AG08396 (cell line): ENCODE data around the gene HEG1.

Source experiments
- DNase-seq: peaks from one replicate; pipeline ENCODE4 v3.0.0; 2012; ENCODE audit warnings: low spot score, mixed read lengths

Gene HEG1

GRCh38 chr3:125045194-125045593 lies 10.6 kb downstream of the HEG1 start:
- DNase-seq: no peak

- DNase-seq: no peak
Observed at GRCh38 chr3:125043599-125044151, 12.1 kb downstream of the HEG1 start.

GRCh38 chr3:125042725-125043406 lies 12.9 kb downstream of the HEG1 start:
- peak; percentile 40 for DNase-seq

GRCh38 chr3:125039131-125040100 lies 16.4 kb downstream of the HEG1 start:
- no peak for DNase-seq

- no peak for DNase-seq
Observed at GRCh38 chr3:125037498-125038150, 18.2 kb downstream of the HEG1 start.

GRCh38 chr3:125035217-125035616 lies 20.6 kb downstream of the HEG1 start:
- no peak for DNase-seq

- DNase-seq: no peak
Observed at GRCh38 chr3:125033616-125034015, 22.2 kb downstream of the HEG1 start.

DNA sequence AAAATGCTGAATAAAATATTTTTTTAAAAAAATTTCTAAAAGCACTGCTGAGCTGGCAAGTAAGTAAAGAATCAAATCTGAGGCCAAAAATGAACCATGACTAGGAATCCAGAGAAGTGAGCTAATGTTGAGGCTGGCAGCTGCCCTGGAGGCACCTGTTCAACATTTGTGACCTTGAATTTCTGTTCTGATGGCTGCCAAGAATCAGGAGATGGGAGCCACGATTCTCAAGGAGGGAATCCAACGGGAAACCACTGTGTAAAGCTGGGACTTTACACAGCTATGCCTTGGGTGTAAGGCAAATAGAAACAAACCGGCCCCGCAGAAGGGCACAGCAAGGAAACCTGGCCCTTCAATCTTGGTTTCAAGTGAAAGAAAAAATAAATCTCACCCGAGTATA lies 22.7 kb downstream of the HEG1 start:
- no peak for DNase-seq

GRCh38 chr3:125032683-125033082 lies 23.1 kb downstream of the HEG1 start:
- DNase-seq: no peak

DNA sequence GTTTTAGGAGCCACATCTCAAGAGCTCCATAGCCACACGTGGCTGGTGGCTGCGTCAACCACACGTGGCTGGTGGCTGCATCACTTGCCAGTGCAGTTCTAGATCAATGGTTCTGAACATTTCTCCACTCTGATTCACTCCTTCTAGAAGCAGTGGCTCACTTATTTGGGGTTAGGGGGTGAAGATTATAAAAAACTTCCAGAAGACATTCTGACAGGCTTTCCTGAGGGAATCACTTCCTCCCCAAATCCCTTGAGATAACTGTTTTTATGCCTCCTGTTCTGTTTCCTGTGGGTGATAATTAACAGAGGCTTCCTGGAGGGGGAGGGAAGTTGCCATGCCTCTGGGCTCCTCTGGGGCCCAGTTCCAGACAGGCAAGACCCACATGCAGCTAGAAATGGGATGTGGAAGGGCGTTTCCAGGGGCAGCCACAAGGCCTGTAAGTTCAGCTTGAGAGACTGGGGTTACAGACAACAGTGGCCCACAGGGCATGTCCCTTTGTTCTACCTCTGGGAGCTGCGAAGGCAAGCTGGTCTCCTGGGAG lies 23.6 kb downstream of the HEG1 start:
- DNase-seq: no peak

- no peak for DNase-seq
Observed at GRCh38 chr3:125031544-125031943, 24.3 kb downstream of the HEG1 start.

DNA sequence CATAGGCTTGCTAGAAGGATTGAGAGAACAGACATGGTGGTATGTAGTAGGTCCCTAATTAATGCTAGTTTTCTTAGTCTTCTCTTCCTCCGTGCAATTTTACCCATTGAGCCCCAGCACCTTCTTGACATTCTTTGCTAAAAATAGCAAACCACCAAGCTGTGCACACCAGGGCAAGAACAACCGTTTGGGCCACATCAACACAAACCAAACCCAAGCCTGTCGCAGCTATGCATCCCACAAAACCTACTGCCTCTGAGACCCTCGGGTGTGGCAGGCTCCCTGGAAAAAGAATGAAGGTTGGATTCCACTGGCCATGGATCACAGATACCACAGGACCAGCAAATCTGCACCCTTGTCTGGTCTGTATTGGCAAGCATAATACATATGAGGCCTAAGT lies 27.1 kb downstream of the HEG1 start:
- DNase-seq: no peak

- no peak for DNase-seq
Observed at GRCh38 chr3:125025642-125026041, 30.2 kb downstream of the HEG1 start.

GRCh38 chr3:125024817-125025216 lies 31.0 kb downstream of the HEG1 start:
- DNase-seq: no peak

DNA sequence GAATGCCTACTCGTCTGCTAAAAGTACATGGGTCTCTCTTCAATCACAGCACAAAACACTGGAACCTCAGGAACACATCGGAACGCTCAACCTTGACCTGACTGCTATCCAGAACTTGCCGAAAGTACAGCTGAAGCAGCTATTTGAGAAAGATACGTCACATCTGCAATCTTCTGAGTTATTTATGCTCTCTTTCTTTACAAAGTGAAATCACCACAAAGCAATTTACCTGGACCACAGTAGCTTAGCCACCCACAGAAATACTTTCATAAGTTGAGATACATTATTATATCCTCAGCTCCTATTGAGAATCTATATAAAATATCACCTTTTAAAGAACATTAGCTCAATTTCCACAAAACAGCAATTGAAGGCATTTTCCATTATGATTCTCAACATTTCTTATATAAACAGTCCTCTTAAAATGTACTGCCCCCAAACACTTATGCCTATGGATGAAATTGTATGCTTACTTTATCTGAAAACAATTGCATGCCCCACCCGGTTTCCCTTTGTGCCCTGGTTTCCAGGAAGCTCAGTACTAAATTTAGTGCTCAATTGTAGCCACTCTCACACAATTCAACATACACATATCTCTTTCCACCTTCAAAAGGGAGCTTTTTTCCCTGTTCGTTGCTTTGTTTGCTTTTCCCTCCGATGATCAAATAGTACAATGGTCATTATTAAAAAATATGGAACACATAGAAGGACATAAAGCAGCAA lies 31.8 kb downstream of the HEG1 start:
- no peak for DNase-seq

GRCh38 chr3:125022206-125022605 lies 33.6 kb downstream of the HEG1 start:
- DNase-seq: no peak

DNA sequence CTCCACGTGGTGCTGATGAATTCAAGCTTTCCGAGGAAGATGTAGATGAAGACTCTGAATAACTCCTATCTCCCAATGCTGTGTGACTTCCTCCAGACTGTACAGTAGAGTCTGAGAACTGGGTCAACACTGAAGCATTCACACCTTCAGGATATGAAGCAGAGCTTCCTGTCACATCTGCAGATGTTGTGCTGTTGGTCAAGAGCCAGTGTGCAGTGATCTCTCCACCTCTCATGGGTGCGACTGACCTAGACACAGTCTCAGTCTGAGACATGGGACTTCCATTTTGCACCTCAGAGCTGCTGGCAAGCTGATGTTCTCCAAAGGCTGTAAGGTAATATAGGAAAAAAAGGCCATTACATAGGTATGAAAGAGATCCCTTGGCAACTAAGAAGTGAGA lies 36.5 kb downstream of the HEG1 start:
- no peak for DNase-seq

GRCh38 chr3:125017406-125017805 lies 38.4 kb downstream of the HEG1 start:
- no peak for DNase-seq

- no peak for DNase-seq
Observed at GRCh38 chr3:125014570-125015179, 41.1 kb downstream of the HEG1 start.

DNA sequence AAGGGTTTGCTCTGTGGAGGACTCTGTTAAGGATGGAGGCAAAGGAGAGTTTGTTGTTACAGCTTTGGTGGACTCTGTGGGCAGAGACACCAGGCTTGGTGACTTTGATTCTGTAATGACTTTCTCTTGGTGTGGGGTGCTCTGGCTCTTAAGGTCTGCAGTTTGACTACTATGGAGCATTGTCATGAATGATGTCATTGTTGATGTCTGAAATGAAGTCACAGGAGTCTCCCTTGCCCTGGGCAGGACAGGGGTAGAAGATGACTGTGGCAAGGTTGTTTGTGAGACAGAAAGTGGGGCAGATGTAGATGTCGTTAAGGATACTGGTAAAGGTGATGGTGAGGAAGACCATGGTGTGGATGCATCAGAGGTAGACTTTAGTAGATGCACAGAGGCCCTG lies 42.7 kb downstream of the HEG1 start:
- no peak for DNase-seq

DNA sequence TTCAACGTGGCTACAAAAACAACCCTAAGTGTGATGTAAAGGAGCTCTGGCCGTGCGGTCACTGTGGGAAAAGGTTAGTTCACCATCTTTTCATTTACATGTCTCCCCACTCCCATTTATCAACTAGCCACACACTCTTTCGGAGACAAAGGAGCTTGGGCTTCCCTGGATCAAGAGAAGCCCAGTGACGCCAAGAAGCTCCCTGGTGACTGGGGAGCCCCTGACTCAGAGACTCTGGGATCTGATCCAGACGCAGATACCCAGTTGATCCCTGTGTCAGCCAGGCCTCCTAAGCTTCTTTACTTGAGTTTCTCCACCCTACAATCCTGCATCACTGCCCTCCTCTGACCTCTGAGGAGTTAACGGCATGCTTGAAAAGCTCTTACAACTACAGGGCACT lies 43.9 kb downstream of the HEG1 start:
- DNase-seq: no peak
